HL-60/S4 treated with phorbol 12-myristate 13-acetate at 8.2 ng/mL for 4 days and 3 days (cell line): ENCODE measurements around the gene NDRG2.
"Not testable (repeated sequence)": the region's sequence is repeated elsewhere in the genome, so short reads cannot be mapped to it uniquely, and the experiment has no call there.

Source experiments
- in situ Hi-C: fragments of 300-500 bp; cut with MboI; formaldehyde crosslinking; loops from 2 replicates; pipeline ENCODE4 v1.15.0; 2022; ENCODE audit warnings: low sequenced_read_pairs

NDRG2 gene

GRCh38 chr14:21016413-21017190 lies 8.3 kb downstream of the NDRG2 start:
- in situ Hi-C loops: no loop called here

- in situ Hi-C loops: no loop called here
These were observed 9.5 kb downstream of the NDRG2 start for GRCh38 chr14:21015312-21015711.

- in situ Hi-C loops: loop anchor here (5.0 kb wide), 1 partner anchor 88 kb away; the partner anchor contains the start of gene TMEM253
These were observed 10.1 kb downstream of the NDRG2 start for GRCh38 chr14:21014761-21015190.

GRCh38 chr14:21011136-21011535 lies 13.7 kb downstream of the NDRG2 start:
- in situ Hi-C loops: loop anchor here (5.0 kb wide), 1 partner anchor 91 kb away; the partner anchor contains the start of gene TMEM253

GRCh38 chr14:21009721-21010120 lies 15.1 kb downstream of the NDRG2 start:
- in situ Hi-C loops: loop anchor here (5.0 kb wide), 1 partner anchor 93 kb away; the partner anchor contains the start of gene TMEM253

GRCh38 chr14:21003788-21004346 lies 21.0 kb downstream of the NDRG2 start:
- in situ Hi-C loops: no loop called here

GRCh38 chr14:21001218-21001617 lies 23.6 kb downstream of the NDRG2 start:
- in situ Hi-C loops: no loop called here

- in situ Hi-C loops: no loop called here
These were observed 25.3 kb downstream of the NDRG2 start for GRCh38 chr14:20999591-20999990.

- in situ Hi-C loops: no loop called here
These were observed 26.0 kb downstream of the NDRG2 start, which contains the start of gene SLC39A2 for GRCh38 chr14:20998674-20999366. Gene SLC39A2, plus strand, starts transcription at chr14:20999293. Its CDS starts 154 bp downstream, at chr14:20999447.

GRCh38 chr14:20998139-20998538 lies 26.7 kb downstream of the NDRG2 start:
- in situ Hi-C loops: no loop called here

- in situ Hi-C loops: no loop called here
These were observed 27.3 kb downstream of the NDRG2 start for GRCh38 chr14:20997564-20997963.

- in situ Hi-C loops: no loop called here
These were observed 27.7 kb downstream of the NDRG2 start for GRCh38 chr14:20997115-20997514.

GRCh38 chr14:20996521-20996920 lies 28.3 kb downstream of the NDRG2 start:
- in situ Hi-C loops: no loop called here

GRCh38 chr14:20989787-20990600 lies 34.9 kb downstream of the NDRG2 start, which contains the start of gene METTL17:
Gene METTL17, plus strand, starts transcription at chr14:20989980. Its CDS starts 23 bp downstream, at chr14:20990003.
- in situ Hi-C loops: no loop called here

- in situ Hi-C loops: no loop called here
These were observed 35.4 kb downstream of the NDRG2 start for GRCh38 chr14:20989471-20989786.

GRCh38 chr14:20988717-20989470 lies 36.0 kb downstream of the NDRG2 start:
- in situ Hi-C loops: no loop called here

GRCh38 chr14:20986811-20987210 lies 38.0 kb downstream of the NDRG2 start:
- in situ Hi-C loops: no loop called here

GRCh38 chr14:20985650-20986049 lies 39.2 kb downstream of the NDRG2 start:
- in situ Hi-C loops: not testable (repeated sequence)

GRCh38 chr14:20982646-20983369 lies 42.1 kb downstream of the NDRG2 start:
- in situ Hi-C loops: no loop called here
